NB4 (cell line): Measurements from ENCODE around the gene ALKBH2.

Experiments used
- POLR2A ChIP-seq: IDR thresholded peaks from 2 replicates; pipeline ENCODE4 v1.6.1; 2011; ENCODE audit warnings: mild to moderate bottlenecking; ENCODE audit not compliant: insufficient read length; ENCODE audit errors: extremely low read depth
- TF ChIP-seq, protein P1 (sequence below): IDR thresholded peaks from one replicate; pipeline ENCODE4 v1.5.1; 2012; ENCODE audit warnings: low read depth, low read length
- TF ChIP-seq, protein P2 (sequence below): IDR thresholded peaks from 2 replicates; pipeline ENCODE4 v1.6.1; 2011; ENCODE audit warnings: low read depth, low read length

GRCh38 chr12:109120095-109120494, 26.8 kb upstream of the ALKBH2 start:
- TF ChIP-seq, protein P1, sequence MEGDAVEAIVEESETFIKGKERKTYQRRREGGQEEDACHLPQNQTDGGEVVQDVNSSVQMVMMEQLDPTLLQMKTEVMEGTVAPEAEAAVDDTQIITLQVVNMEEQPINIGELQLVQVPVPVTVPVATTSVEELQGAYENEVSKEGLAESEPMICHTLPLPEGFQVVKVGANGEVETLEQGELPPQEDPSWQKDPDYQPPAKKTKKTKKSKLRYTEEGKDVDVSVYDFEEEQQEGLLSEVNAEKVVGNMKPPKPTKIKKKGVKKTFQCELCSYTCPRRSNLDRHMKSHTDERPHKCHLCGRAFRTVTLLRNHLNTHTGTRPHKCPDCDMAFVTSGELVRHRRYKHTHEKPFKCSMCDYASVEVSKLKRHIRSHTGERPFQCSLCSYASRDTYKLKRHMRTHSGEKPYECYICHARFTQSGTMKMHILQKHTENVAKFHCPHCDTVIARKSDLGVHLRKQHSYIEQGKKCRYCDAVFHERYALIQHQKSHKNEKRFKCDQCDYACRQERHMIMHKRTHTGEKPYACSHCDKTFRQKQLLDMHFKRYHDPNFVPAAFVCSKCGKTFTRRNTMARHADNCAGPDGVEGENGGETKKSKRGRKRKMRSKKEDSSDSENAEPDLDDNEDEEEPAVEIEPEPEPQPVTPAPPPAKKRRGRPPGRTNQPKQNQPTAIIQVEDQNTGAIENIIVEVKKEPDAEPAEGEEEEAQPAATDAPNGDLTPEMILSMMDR: no peak
- TF ChIP-seq POLR2A: no peak
- TF ChIP-seq, protein P2, sequence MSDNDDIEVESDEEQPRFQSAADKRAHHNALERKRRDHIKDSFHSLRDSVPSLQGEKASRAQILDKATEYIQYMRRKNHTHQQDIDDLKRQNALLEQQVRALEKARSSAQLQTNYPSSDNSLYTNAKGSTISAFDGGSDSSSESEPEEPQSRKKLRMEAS: no peak
